GM19468 (cell line): Measurements from ENCODE around the gene FKBP6.
"Not testable (repeated sequence)": the region's sequence is repeated elsewhere in the genome, so short reads cannot be mapped to it uniquely, and the experiment has no call there.

Experiments used
- ATAC-seq: cut with Tn5 transposase; IDR thresholded peaks from one replicate; pipeline ENCODE4 v1.9.1; 2021; ENCODE audit warnings: mild to moderate bottlenecking, moderate library complexity, moderate number of reproducible peaks; ENCODE audit not compliant: unreplicated experiment; ENCODE audit errors: extremely low read depth

Gene FKBP6

GRCh38 chr7:73323434-73324080 lies 4.4 kb upstream of the FKBP6 start:
- not testable (repeated sequence) for ATAC-seq

GRCh38 chr7:73324081-73324845 lies 3.7 kb upstream of the FKBP6 start:
- not testable (repeated sequence) for ATAC-seq

- not testable (repeated sequence) for ATAC-seq
Measured at GRCh38 chr7:73325424-73325823, 2.5 kb upstream of the FKBP6 start.

GRCh38 chr7:73327449-73327848 lies 512 bp upstream of the FKBP6 start:
- ATAC-seq, result not testable (repeated sequence)

- no peak for ATAC-seq
Measured at GRCh38 chr7:73328696-73329095, 735 bp downstream of the FKBP6 start.

GRCh38 chr7:73329861-73330581 lies 2.1 kb downstream of the FKBP6 start:
- ATAC-seq, result no peak

GRCh38 chr7:73330772-73331171 lies 2.8 kb downstream of the FKBP6 start:
- no peak for ATAC-seq

GRCh38 chr7:73332447-73332846 lies 4.5 kb downstream of the FKBP6 start:
- no peak for ATAC-seq

GRCh38 chr7:73338321-73338720 lies 10.4 kb downstream of the FKBP6 start:
- ATAC-seq, result no peak

- ATAC-seq, result no peak
Measured at GRCh38 chr7:73340514-73340913, 12.6 kb downstream of the FKBP6 start.

GRCh38 chr7:73341877-73342276 lies 13.9 kb downstream of the FKBP6 start:
- no peak for ATAC-seq

- no peak for ATAC-seq
Measured at GRCh38 chr7:73342645-73343044, 14.7 kb downstream of the FKBP6 start.

GRCh38 chr7:73343671-73344380 lies 15.9 kb downstream of the FKBP6 start:
- no peak for ATAC-seq

- no peak for ATAC-seq
Measured at GRCh38 chr7:73345538-73345937, 17.6 kb downstream of the FKBP6 start.

- no peak for ATAC-seq
Measured at GRCh38 chr7:73345951-73346350, 18.0 kb downstream of the FKBP6 start.

GRCh38 chr7:73349763-73350162 lies 21.8 kb downstream of the FKBP6 start:
- no peak for ATAC-seq

GRCh38 chr7:73350306-73351068 lies 22.5 kb downstream of the FKBP6 start:
- no peak for ATAC-seq

- ATAC-seq, result no peak
Measured at GRCh38 chr7:73351447-73352167, 23.6 kb downstream of the FKBP6 start.

- ATAC-seq, result no peak
Measured at GRCh38 chr7:73352784-73353183, 24.8 kb downstream of the FKBP6 start.
